WTC11 (cell line): ENCODE results near the gene SESTD1. TPM values are rescaled to one million over a fixed set of nuclear protein-coding genes. Genes with fewer than 3 reads are reported as not detected.
A peak's percentile ranks its signal among the peaks of the same experiment; 100 is the strongest.
"Not testable (repeated sequence)": the region's sequence is repeated elsewhere in the genome, so short reads cannot be mapped to it uniquely, and the experiment has no call there.

ENCODE experiments used
- ATAC-seq: fragments of 200-7000 bp; cut with Tn5 transposase; 2 replicates; pipeline ENCODE4 v1.10.0; 2021; ENCODE audit warnings: mild to moderate bottlenecking, moderate library complexity
- CTCF ChIA-PET: fragments of 300-600 bp; sonication (Branson Sonifier 250); formaldehyde crosslinking; loops from one replicate; lab custom pipeline; 2021; ENCODE audit warnings: antibody characterized with exemption; lab: Charles Lee
- POLR2A ChIA-PET: fragments of 350-600 bp; sonication (Branson Sonifier 250); formaldehyde crosslinking; loops from one replicate; lab custom pipeline; 2021; ENCODE audit warnings: antibody characterized with exemption; lab: Charles Lee
- DNase-seq: peaks from one replicate; pipeline ENCODE4 v3.0.0; 2021; ENCODE audit warnings: low spot score
- H3K27ac Mint-ChIP-seq: 2 replicates; pipeline ENCODE4 v1.8.0; 2021; ENCODE audit warnings: mixed read lengths
- H3K27me3 Mint-ChIP-seq: 2 replicates; pipeline ENCODE4 v1.8.0; 2021; ENCODE audit warnings: low read depth, mild to moderate bottlenecking, moderate library complexity, mixed read lengths
- H3K36me3 Mint-ChIP-seq: 2 replicates; pipeline ENCODE4 v1.8.0; 2021; ENCODE audit warnings: mixed read lengths
- H3K4me1 Mint-ChIP-seq: 2 replicates; pipeline ENCODE4 v1.8.0; 2022; ENCODE audit warnings: mixed read lengths
- H3K4me3 Mint-ChIP-seq: 2 replicates; pipeline ENCODE4 v1.8.0; 2021; ENCODE audit warnings: mild to moderate bottlenecking, moderate library complexity, mixed read lengths
- H3K9me3 Mint-ChIP-seq: 2 replicates; pipeline ENCODE4 v1.8.0; 2021; ENCODE audit warnings: mixed read lengths
- FOXK1 ChIP-seq: sonication (generic); formaldehyde crosslinking; IDR thresholded peaks from 2 replicates; pipeline ENCODE4 v1.8.0; 2022; ENCODE audit warnings: mild to moderate bottlenecking, moderate library complexity, missing genetic modification reagents
- GTF2I ChIP-seq: fragments of 250-450 bp; sonication (Bioruptor Pico); conservative IDR thresholded peaks from 2 replicates; pipeline ENCODE4 v1.4.0; 2021; ENCODE audit warnings: mild to moderate bottlenecking
- KAT7 ChIP-seq: sonication (generic); formaldehyde crosslinking; IDR thresholded peaks from 2 replicates; pipeline ENCODE4 v1.8.1; 2023; ENCODE audit warnings: missing genetic modification reagents, mild to moderate bottlenecking, borderline replicate concordance
- MXD4 ChIP-seq: fragments of 250-450 bp; sonication (Bioruptor Pico); IDR thresholded peaks from 2 replicates; pipeline ENCODE4 v1.8.0; 2021; ENCODE audit warnings: mild to moderate bottlenecking, moderate library complexity, borderline replicate concordance
- MYBL2 ChIP-seq: sonication (generic); formaldehyde crosslinking; IDR thresholded peaks from 2 replicates; pipeline ENCODE4 v1.8.1; 2023; ENCODE audit warnings: mild to moderate bottlenecking, moderate library complexity, missing genetic modification reagents
- RELA ChIP-seq: sonication (generic); formaldehyde crosslinking; IDR thresholded peaks from 2 replicates; pipeline ENCODE4 v1.8.1; 2022; ENCODE audit warnings: missing genetic modification reagents, mild to moderate bottlenecking, borderline replicate concordance
- RORB ChIP-seq: fragments of 250-450 bp; sonication (Bioruptor Pico); IDR thresholded peaks from 2 replicates; pipeline ENCODE4 v1.9.0; 2021; ENCODE audit warnings: mild to moderate bottlenecking
- SMAD4 ChIP-seq: sonication (generic); formaldehyde crosslinking; IDR thresholded peaks from 2 replicates; pipeline ENCODE4 v1.8.0; 2022; ENCODE audit warnings: mild to moderate bottlenecking, missing genetic modification reagents
- total RNA-seq: library from RNA; stranded (reverse); gene quantifications from 3 replicates; pipeline ENCODE4 v1.2.3, GENCODE V29; 2021
- TF ChIP-seq, protein P1 (sequence below): fragments of 200-600 bp; IDR thresholded peaks from 2 replicates; pipeline ENCODE4 v1.8.0; 2022; ENCODE audit warnings: antibody characterized with exemption
- TF ChIP-seq, protein P2 (sequence below): sonication (generic); formaldehyde crosslinking; IDR thresholded peaks from 2 replicates; pipeline ENCODE4 v1.8.0; 2023; ENCODE audit warnings: missing genetic modification reagents

The SESTD1 gene
- total RNA-seq, 1 experiment from 2014 or later, result 59.9 TPM

DNA sequence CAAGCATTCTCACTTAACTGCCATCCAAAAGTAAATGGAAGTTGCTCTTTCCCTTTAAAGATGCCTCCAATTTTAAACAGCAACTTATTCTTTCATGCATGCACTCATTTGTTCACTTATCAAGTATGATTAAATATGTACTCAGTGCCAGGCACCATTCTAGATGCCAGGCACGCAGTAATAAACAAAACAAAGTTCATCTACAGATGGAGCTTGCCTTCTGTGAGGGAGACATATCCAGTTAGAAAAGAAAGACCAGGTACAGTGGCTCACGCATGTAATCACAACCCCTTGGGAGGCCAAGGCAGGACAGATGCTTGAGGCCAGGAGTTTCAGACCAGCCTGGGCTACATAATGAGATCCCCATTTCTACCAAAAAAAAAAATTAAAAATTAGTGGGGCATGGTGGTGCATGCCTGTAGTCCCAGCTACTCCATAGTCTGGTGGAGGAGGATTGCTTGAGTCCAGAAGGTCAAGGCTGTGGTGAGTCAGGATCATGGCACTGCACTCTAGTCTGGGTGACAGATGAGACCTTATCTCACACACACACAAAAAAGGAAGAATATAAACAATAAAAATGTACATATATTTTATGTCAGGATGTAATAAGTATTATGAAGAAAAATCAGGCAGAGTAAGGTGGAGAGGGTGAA, 195.5 kb downstream of the SESTD1 start (continued):
- TF ChIP-seq, protein P1, sequence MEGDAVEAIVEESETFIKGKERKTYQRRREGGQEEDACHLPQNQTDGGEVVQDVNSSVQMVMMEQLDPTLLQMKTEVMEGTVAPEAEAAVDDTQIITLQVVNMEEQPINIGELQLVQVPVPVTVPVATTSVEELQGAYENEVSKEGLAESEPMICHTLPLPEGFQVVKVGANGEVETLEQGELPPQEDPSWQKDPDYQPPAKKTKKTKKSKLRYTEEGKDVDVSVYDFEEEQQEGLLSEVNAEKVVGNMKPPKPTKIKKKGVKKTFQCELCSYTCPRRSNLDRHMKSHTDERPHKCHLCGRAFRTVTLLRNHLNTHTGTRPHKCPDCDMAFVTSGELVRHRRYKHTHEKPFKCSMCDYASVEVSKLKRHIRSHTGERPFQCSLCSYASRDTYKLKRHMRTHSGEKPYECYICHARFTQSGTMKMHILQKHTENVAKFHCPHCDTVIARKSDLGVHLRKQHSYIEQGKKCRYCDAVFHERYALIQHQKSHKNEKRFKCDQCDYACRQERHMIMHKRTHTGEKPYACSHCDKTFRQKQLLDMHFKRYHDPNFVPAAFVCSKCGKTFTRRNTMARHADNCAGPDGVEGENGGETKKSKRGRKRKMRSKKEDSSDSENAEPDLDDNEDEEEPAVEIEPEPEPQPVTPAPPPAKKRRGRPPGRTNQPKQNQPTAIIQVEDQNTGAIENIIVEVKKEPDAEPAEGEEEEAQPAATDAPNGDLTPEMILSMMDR, result no peak
- TF ChIP-seq FOXK1 (CRISPR knock-in tag) (no peak), MXD4 (no peak)

DNA sequence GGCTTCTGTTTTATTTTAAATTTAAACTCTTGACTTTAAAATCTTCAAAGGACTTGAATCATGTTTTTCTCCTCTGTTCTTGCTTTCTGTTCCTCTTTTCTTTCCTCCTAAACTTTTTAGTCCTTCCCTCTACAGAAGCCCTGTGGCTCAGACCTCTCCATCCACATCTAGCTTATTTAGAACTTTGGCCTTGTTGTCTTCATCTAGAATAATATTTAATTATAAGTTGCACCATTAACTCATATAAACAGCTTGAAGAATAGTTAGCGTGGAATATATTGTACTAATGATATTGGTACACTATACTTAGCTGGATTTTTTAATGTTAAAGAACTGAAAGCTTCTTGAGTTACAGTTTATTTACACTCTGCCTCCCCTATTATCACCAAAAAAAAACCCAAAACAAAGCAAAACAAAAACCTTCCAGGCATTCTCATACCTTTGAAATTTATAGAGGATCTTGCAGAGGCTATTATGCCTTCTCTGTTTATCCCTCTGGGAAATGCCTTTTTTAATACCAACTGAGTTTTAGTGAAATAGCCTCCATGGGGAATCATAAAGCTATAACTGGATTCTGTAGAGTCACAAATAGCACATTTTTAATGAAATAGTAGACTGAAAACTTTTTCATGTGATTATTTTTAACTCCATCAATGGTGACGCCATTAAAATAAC, 205.5 kb downstream of the SESTD1 start:
- 0 out of 2 replicates have a peak overlapping the region, but pooled peaks have one; percentile 4 for H3K27ac Mint-ChIP-seq
- TF ChIP-seq RELA (CRISPR knock-in tag), result no peak
- TF ChIP-seq, all 79 proteins: peak for 0
- peaks cover 39% of the 10 kb centered on the region for H3K4me1 Mint-ChIP-seq
- H3K27me3 Mint-ChIP-seq, result no peaks in the 10 kb centered on the region
- ChIA-PET POLR2A (no interaction called here), CTCF (no interaction called here)
- DNase-seq (no peak), ATAC-seq (peak; percentile 13; the same call in 1 of the 2 replicates)
- H3K9me3 Mint-ChIP-seq, result peaks cover 6% of the 10 kb centered on the region
- H3K36me3 Mint-ChIP-seq, result no peaks in the 10 kb centered on the region; the same call in none of the 2 replicates
- no peak overlapping the region for H3K4me3 Mint-ChIP-seq

DNA sequence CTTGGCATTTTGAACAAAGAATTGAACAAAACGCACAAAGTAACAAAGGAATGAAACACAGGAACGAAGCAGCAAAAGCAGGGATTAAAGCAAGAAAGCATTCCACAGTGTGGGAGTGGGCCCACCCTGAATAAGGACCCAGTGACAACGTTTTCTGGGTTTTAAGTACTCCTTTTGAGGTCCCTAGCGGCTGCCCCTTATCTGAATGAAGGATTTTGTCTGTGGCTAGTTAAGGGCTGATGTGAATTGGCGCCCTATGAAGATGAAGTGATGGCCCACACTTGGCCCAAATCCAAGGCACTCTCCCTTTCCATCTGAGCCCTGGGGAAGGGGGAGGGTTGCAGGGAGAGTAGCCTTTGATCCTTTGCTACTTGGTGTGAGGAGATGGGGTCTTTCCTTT, 206.9 kb downstream of the SESTD1 start:
- TF ChIP-seq, protein P1, result no peak
- TF ChIP-seq, protein P2, sequence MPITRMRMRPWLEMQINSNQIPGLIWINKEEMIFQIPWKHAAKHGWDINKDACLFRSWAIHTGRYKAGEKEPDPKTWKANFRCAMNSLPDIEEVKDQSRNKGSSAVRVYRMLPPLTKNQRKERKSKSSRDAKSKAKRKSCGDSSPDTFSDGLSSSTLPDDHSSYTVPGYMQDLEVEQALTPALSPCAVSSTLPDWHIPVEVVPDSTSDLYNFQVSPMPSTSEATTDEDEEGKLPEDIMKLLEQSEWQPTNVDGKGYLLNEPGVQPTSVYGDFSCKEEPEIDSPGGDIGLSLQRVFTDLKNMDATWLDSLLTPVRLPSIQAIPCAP (CRISPR knock-in tag), result no peak
- no peak for TF ChIP-seq SMAD4 (CRISPR knock-in tag)
- no peak for TF ChIP-seq GTF2I (CRISPR knock-in tag)
- no peak for TF ChIP-seq KAT7 (CRISPR knock-in tag)
- TF ChIP-seq RORB (CRISPR knock-in tag), result no peak
- no peak for TF ChIP-seq RELA (CRISPR knock-in tag)
- TF ChIP-seq MYBL2, result no peak
- 0 out of 2 replicates have a peak, but pooled peaks cover 4% of the 10 kb centered on the region for H3K9me3 Mint-ChIP-seq
- no peak overlapping the region for H3K27ac Mint-ChIP-seq
- H3K27me3 Mint-ChIP-seq, result no peaks in the 10 kb centered on the region
- peak; percentile 19; the same call in 1 of the 2 replicates for ATAC-seq
- ChIA-PET CTCF (no interaction called here), POLR2A (no interaction called here)
- H3K4me3 Mint-ChIP-seq, result no peak overlapping the region
- H3K4me1 Mint-ChIP-seq, result peaks cover 39% of the 10 kb centered on the region
- no peak for DNase-seq
- no peaks in the 10 kb centered on the region; the same call in none of the 2 replicates for H3K36me3 Mint-ChIP-seq

DNA sequence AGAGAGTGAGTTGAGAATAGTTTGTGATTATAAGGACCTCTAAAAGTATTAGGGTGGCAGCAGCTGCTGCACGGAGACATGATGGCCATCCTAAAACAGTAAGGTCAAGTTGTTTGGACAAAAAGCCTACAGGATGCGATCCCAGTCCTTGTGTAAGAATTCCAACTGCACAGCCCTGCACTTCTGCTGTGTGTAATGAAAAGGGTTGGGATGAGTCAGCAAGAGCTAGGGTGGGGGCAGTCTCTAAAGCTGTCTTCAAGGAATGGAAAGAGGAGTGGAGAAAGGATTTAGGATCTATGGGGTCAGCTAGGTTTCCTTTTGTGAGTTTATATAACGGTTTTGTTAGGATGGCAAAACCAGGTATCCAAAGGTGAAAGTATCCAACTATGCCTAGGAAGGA, 211.1 kb downstream of the SESTD1 start:
- H3K27ac Mint-ChIP-seq, POLR2A ChIA-PET, DNase-seq, H3K4me3 Mint-ChIP-seq, CTCF ChIA-PET, H3K27me3 Mint-ChIP-seq, H3K9me3 Mint-ChIP-seq, H3K36me3 Mint-ChIP-seq, ATAC-seq: not testable (repeated sequence)
- H3K4me1 Mint-ChIP-seq, result peaks cover 28% of the 10 kb centered on the region

Other genes starting within 250 kb of the SESTD1 start
- 8.5 to 10.2 TPM (median 8.8 TPM) in 3 replicates for gene CCDC141, start 214.7 kb downstream of the SESTD1 start, total RNA-seq